Lower leg skin (tissue), 4 donors: ENCODE measurements around the gene CDH20. TPM values are rescaled to one million over a fixed set of nuclear protein-coding genes. Genes with fewer than 3 reads are reported as not detected.

Source experiments
- DNase-seq, 2 donors: peaks; one replicate each; pipeline ENCODE4 v3.0.0-alpha.2; 2019; ENCODE audit warnings: low spot score in 2 of 2
- H3K4me3 ChIP-seq: fragments of 200-600 bp; sonication (generic); 2 replicates; pipeline ENCODE4 v1.5.1; 2017; ENCODE audit warnings: mild to moderate bottlenecking, low read depth; ENCODE audit not compliant: poor library complexity, severe bottlenecking
- CTCF ChIP-seq, 3 donors: fragments of 450-650 bp; IDR thresholded peaks; one replicate each; pipeline ENCODE4 v1.5.1; 2016; ENCODE audit warnings: antibody characterized with exemption in 3 of 3, mild to moderate bottlenecking in 3 of 3, moderate library complexity in 2 of 3
- POLR2A ChIP-seq, 2 donors: fragments of 450-650 bp; IDR thresholded peaks; one replicate each; pipeline ENCODE4 v1.6.1; 2016 to 2017; ENCODE audit warnings: antibody characterized with exemption in 2 of 2, mild to moderate bottlenecking in 1 of 2, moderate library complexity in 1 of 2
- WGBS, 2 donors: methylation state at CpG; one replicate each; pipeline ENCODE4 v1.1.5; 2018; 5-methylcytosine and 5-hydroxymethylcytosine counted together
- intact Hi-C: fragments of 100-400 bp; cut with DNase I; formaldehyde crosslinking; loops from one replicate; pipeline ENCODE4 v1.15.0; 2023; ENCODE audit warnings: low total_unique reads
- total RNA-seq, 4 donors: library from RNA; depleted of rRNA; stranded (reverse); fragments of >200 nt; gene quantifications; one replicate each; pipeline ENCODE4 v1.1.0, GENCODE V29; 2016

The CDH20 gene
- total RNA-seq, 4 donors from 2014 or later: 1.2 to 2.9 (median 2.4) TPM

- intact Hi-C loops: no loop called here
- H3K4me3 ChIP-seq: no peak overlapping the region
- TF ChIP-seq POLR2A (IDR thresholded peaks at IDR 0.05) (no peak), CTCF (IDR thresholded peaks at IDR 0.05) (no peak)
- 41 to 49% methylated on average over 4 of the region's 4 CpGs for WGBS, 2 donors
- DNase-seq: no peak
Measured at GRCh38 chr18:61471541-61471940, 138.3 kb downstream of the CDH20 start.

GRCh38 chr18:61471942-61472341 lies 138.7 kb downstream of the CDH20 start:
- H3K4me3 ChIP-seq: no peak overlapping the region
- no peak for DNase-seq
- no peak for TF ChIP-seq CTCF (IDR thresholded peaks at IDR 0.05)
- TF ChIP-seq POLR2A (IDR thresholded peaks at IDR 0.05): no peak
- intact Hi-C loops: no loop called here
- WGBS, 2 donors: 56 to 68% methylated on average over 5 of the region's 5 CpGs

- TF ChIP-seq POLR2A (IDR thresholded peaks at IDR 0.05): no peak
- no peak for TF ChIP-seq CTCF (IDR thresholded peaks at IDR 0.05)
- no peak overlapping the region for H3K4me3 ChIP-seq
- WGBS, 2 donors: 45 to 58% methylated on average over 6 of the region's 6 CpGs
- intact Hi-C loops: no loop called here
- no peak for DNase-seq
Measured at GRCh38 chr18:61474341-61474740, 141.1 kb downstream of the CDH20 start.

GRCh38 chr18:61474918-61475317 lies 141.7 kb downstream of the CDH20 start:
- DNase-seq: no peak
- 44 to 55% methylated on average over 2 of the region's 2 CpGs for WGBS, 2 donors
- TF ChIP-seq CTCF (IDR thresholded peaks at IDR 0.05) (no peak), POLR2A (IDR thresholded peaks at IDR 0.05) (no peak)
- H3K4me3 ChIP-seq: no peak overlapping the region
- intact Hi-C loops: no loop called here

- TF ChIP-seq CTCF (IDR thresholded peaks at IDR 0.05): no peak
- TF ChIP-seq POLR2A (IDR thresholded peaks at IDR 0.05): no peak
- intact Hi-C loops: no loop called here
- H3K4me3 ChIP-seq: no peak overlapping the region
- 81 to 86% methylated on average over 5 of the region's 5 CpGs for WGBS, 2 donors
- no peak for DNase-seq
Measured at GRCh38 chr18:61475931-61476330, 142.7 kb downstream of the CDH20 start.

GRCh38 chr18:61489334-61489733 lies 156.1 kb downstream of the CDH20 start:
- 83 to 91% methylated on average over 3 of the region's 3 CpGs for WGBS, 2 donors
- intact Hi-C loops: no loop called here
- no peak overlapping the region for H3K4me3 ChIP-seq
- no peak for DNase-seq
- no peak for TF ChIP-seq CTCF (IDR thresholded peaks at IDR 0.05)
- TF ChIP-seq POLR2A (IDR thresholded peaks at IDR 0.05): no peak
